B cell (primary cell): ENCODE data around the gene FAM53B. TPM values are rescaled to one million over a fixed set of nuclear protein-coding genes. Genes with fewer than 3 reads are reported as not detected.

Source experiments
- ATAC-seq: fragments of 200-7000 bp; cut with Tn5 transposase; one replicate; pipeline ENCODE4 v1.10.0; 2021; ENCODE audit warnings: low read depth, mild to moderate bottlenecking, moderate number of reproducible peaks, moderate library complexity
- CTCF ChIA-PET: fragments of 350-600 bp; sonication (Branson Sonifier 250); formaldehyde crosslinking; loops from one replicate; lab custom pipeline; 2021; ENCODE audit warnings: antibody characterized with exemption, inconsistent platforms; lab: Charles Lee
- POLR2A ChIA-PET: fragments of 350-600 bp; sonication (Branson Sonifier 250); formaldehyde crosslinking; loops from one replicate; lab custom pipeline; 2021; ENCODE audit warnings: antibody characterized with exemption; lab: Charles Lee
- DNase-seq: peaks from one replicate; pipeline ENCODE4 v3.0.0; 2013
- H2AFZ ChIP-seq: 2 replicates; pipeline ENCODE4 v1.6.1; 2012; ENCODE audit warnings: mild to moderate bottlenecking, low read depth, low read length; ENCODE audit not compliant: insufficient read depth, poor library complexity, severe bottlenecking
- H3K27ac ChIP-seq, 2 donors: 1 replicate in 1 of 2; 2 replicates in 1 of 2; pipeline ENCODE4 v1.5.1; 2012 to 2013; ENCODE audit warnings: low read length in 2 of 2, mild to moderate bottlenecking in 2 of 2, moderate library complexity in 1 of 2
- H3K27me3 ChIP-seq, 4 experiments: fragments of 200-600 bp in 1 of 4; sonication (generic) in 1 of 4; replicated peaks in 1 of 4; 1 replicate in 2 of 4; 2 replicates in 2 of 4; pipeline versions ENCODE4 v1.6.1 to v1.7.0; 2013 to 2016; ENCODE audit warnings: low read length in 3 of 4, mild to moderate bottlenecking in 2 of 4, mixed read lengths in 1 of 4, moderate library complexity in 1 of 4; ENCODE audit not compliant: insufficient read depth in 4 of 4, control insufficient read depth in 3 of 4; ENCODE audit errors: control extremely low read depth in 1 of 4
- H3K36me3 ChIP-seq, 2 experiments: replicated peaks in 1 of 2; 1 replicate in 1 of 2; 2 replicates in 1 of 2; pipeline versions ENCODE4 v1.6.1 to v1.7.1; 2013; ENCODE audit warnings: low read length in 1 of 2; ENCODE audit not compliant: insufficient read depth in 2 of 2, control insufficient read depth in 1 of 2; ENCODE audit errors: control extremely low read depth in 1 of 2, extremely low read depth in 1 of 2
- H3K4me1 ChIP-seq, 2 donors: fragments of 200-600 bp in 1 of 2; sonication (generic) in 1 of 2; 1 replicate in 1 of 2; 2 replicates in 1 of 2; pipeline versions ENCODE4 v1.5.1 to v1.6.1; 2013 to 2017; ENCODE audit warnings: low read length in 2 of 2; ENCODE audit not compliant: control insufficient read depth in 2 of 2, insufficient read depth in 2 of 2
- H3K4me2 ChIP-seq: replicated peaks from 2 replicates; pipeline ENCODE3; 2012; ENCODE audit warnings: mild to moderate bottlenecking, low read depth, low read length; ENCODE audit not compliant: poor library complexity, severe bottlenecking
- H3K4me3 ChIP-seq, 5 experiments: fragments of 200-600 bp in 1 of 5; sonication (generic) in 1 of 5; 1 replicate in 3 of 5; 2 replicates in 2 of 5; pipeline versions ENCODE4 v1.5.1 to v1.7.0; 2011 to 2016; ENCODE audit warnings: low read length in 4 of 5, mild to moderate bottlenecking in 4 of 5, low read depth in 2 of 5, control low read depth in 1 of 5, moderate library complexity in 1 of 5; ENCODE audit not compliant: insufficient read depth in 1 of 5; ENCODE audit errors: control extremely low read depth in 1 of 5, extremely low read depth in 1 of 5
- H3K79me2 ChIP-seq: fragments of 200-600 bp; sonication (generic); one replicate; pipeline ENCODE4 v1.6.0; 2016; ENCODE audit warnings: low read length; ENCODE audit not compliant: control insufficient read depth, insufficient read depth
- H3K9ac ChIP-seq: fragments of 200-600 bp; sonication (generic); 2 replicates; pipeline ENCODE4 v1.6.1; 2017; ENCODE audit warnings: mild to moderate bottlenecking, low read length, moderate library complexity
- H3K9me3 ChIP-seq, 3 donors: one replicate each; pipeline versions ENCODE4 v1.6.1 to v1.7.1; 2013; ENCODE audit warnings: low read length in 2 of 3; ENCODE audit not compliant: control insufficient read depth in 2 of 3, insufficient read depth in 1 of 3; ENCODE audit errors: control extremely low read depth in 1 of 3
- H4K20me1 ChIP-seq: 2 replicates; pipeline ENCODE4 v1.6.0; 2012; ENCODE audit warnings: mild to moderate bottlenecking, low read length; ENCODE audit not compliant: insufficient read depth, control insufficient read depth, poor library complexity, severe bottlenecking
- H3K27ac Mint-ChIP-seq: one replicate; pipeline ENCODE4 v1.8.0; 2021; ENCODE audit warnings: mixed read lengths
- H3K27me3 Mint-ChIP-seq: one replicate; pipeline ENCODE4 v1.8.0; 2021; ENCODE audit warnings: mixed read lengths
- H3K4me1 Mint-ChIP-seq: one replicate; pipeline ENCODE4 v1.8.0; 2021; ENCODE audit warnings: mixed read lengths
- H3K4me3 Mint-ChIP-seq: one replicate; pipeline ENCODE4 v1.8.0; 2021; ENCODE audit warnings: mixed read lengths
- H3K9me3 Mint-ChIP-seq: one replicate; pipeline ENCODE4 v1.8.0; 2022; ENCODE audit warnings: mixed read lengths; ENCODE audit not compliant: insufficient read depth
- CTCF ChIP-seq: fragments of 200-600 bp; IDR thresholded peaks from one replicate; pipeline ENCODE4 v1.8.0; 2022; ENCODE audit warnings: antibody characterized with exemption, mild to moderate bottlenecking
- EZH2 ChIP-seq: IDR thresholded peaks from 2 replicates; pipeline ENCODE4 v1.6.1; 2012; ENCODE audit warnings: borderline replicate concordance, low read depth, mild to moderate bottlenecking, moderate library complexity, low read length; ENCODE audit not compliant: insufficient read depth, poor library complexity, severe bottlenecking
- WGBS: methylation state at CpG from one replicate; pipeline ENCODE4 v1.1.5; 2013; ENCODE audit warnings: missing lambda C conversion rate; ENCODE audit not compliant: insufficient coverage; 5-methylcytosine and 5-hydroxymethylcytosine counted together
- intact Hi-C: fragments of 100-400 bp; cut with micrococcal nuclease; formaldehyde crosslinking; loops from one replicate; pipeline ENCODE4 v1.10.0; 2022
- polyA plus RNA-seq: library from polyadenylated mRNA; depleted of rRNA; stranded (reverse); fragments of >200 nt; gene quantifications from 2 replicates; pipeline ENCODE4 v1.2.3, GENCODE V29; 2012
- total RNA-seq, 2 donors: library from RNA; stranded (reverse); fragments of 120-200 nt in 1 of 2; gene quantifications; 1 replicate in 1 of 2; 2 replicates in 1 of 2; pipeline versions ENCODE4 v1.2.3 to v1.2.4, GENCODE V29; 2013 to 2022

FAM53B gene
- total and polyA plus RNA-seq, 2 donors (not counting 1 experiment from before 2014, with no cell fraction given), result 51.2 to 186 TPM

- Histone ChIP-seq H3K27ac (peak overlapping the region; percentile 80 to 98), H3K27me3 (no peaks in the 10 kb centered on the region), H3K9me3 (no peaks in the 10 kb centered on the region), H4K20me1 (peaks cover 66% of the 10 kb centered on the region), H3K4me1 (peaks cover 99 to 100% of the 10 kb centered on the region in 2 donors), H3K36me3 (peaks cover 0 to 26% of the 10 kb centered on the region in 2 experiments), H3K79me2 (peaks cover 100% of the 10 kb centered on the region), H3K4me2 (peak overlapping the region; percentile 90), H3K4me3 (peak overlapping the region in 2 of 5 experiments; percentile 13 to 39), H2AFZ (peak overlapping the region; percentile 14), H3K9ac (peak overlapping the region; percentile 45)
- intact Hi-C loops, result loop anchor here (2.0 kb wide), 1 partner anchor 14 kb away; no protein-coding TSS in a partner anchor
- 55% methylated on average over 9 of the region's 14 CpGs for WGBS
- ChIA-PET POLR2A (interaction anchor here (0.6 to 6.8 kb wide), 10 partner anchors 9 to 183 kb away, joined by 3 to 32 read pairs (median 5); no protein-coding TSS in a partner anchor), CTCF (interaction anchor here (1.0 to 19.2 kb wide), 11 partner anchors 6 to 203 kb away, joined by 3 to 353 read pairs (median 4); no protein-coding TSS in a partner anchor)
- DNase-seq (peak; percentile 61), ATAC-seq (peak; percentile 34)
- Mint-ChIP-seq H3K4me3 (peak overlapping the region; percentile 52), H3K9me3 (no peaks in the 10 kb centered on the region), H3K27ac (peak overlapping the region; percentile 79), H3K27me3 (no peaks in the 10 kb centered on the region), H3K4me1 (peaks cover 97% of the 10 kb centered on the region)
- no peak for TF ChIP-seq CTCF
- TF ChIP-seq EZH2, result no peak
Observed at GRCh38 chr10:124732931-124733570, 11.1 kb downstream of the FAM53B start.

DNA sequence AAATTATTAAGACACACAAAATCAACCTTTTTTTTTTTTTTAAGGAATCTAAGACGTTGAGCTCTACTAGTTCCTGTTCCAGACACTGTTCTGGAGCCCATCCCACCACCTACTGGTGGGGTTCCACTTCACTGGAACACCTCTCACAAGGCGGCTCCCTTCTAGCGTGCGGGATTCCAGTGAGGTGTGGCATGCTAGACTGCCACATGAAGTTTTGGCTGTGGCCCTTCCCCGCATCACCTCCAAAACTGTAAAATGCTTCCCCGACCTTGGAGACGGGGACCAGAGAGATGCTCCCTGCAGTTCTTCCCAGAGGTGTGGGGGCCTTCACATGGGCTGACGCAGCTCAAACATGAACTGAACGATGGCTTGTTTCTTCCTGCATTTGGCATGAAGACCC is 12.6 kb downstream of the FAM53B start:
- Histone ChIP-seq H3K9me3 (no peaks in the 10 kb centered on the region), H3K9ac (no peak overlapping the region), H3K27me3 (no peaks in the 10 kb centered on the region), H3K36me3 (peaks cover 0 to 26% of the 10 kb centered on the region in 2 experiments), H3K4me3 (no peak overlapping the region), H3K4me1 (peaks cover 96 to 98% of the 10 kb centered on the region in 2 donors), H3K27ac (peak overlapping the region; percentile 80 to 98), H4K20me1 (peaks cover 53% of the 10 kb centered on the region), H3K4me2 (peak overlapping the region; percentile 90), H3K79me2 (peaks cover 100% of the 10 kb centered on the region), H2AFZ (no peak overlapping the region)
- DNase-seq (no peak), ATAC-seq (no peak)
- Mint-ChIP-seq H3K27me3 (no peaks in the 10 kb centered on the region), H3K4me1 (peaks cover 96% of the 10 kb centered on the region), H3K4me3 (peak overlapping the region; percentile 45), H3K9me3 (no peaks in the 10 kb centered on the region), H3K27ac (peak overlapping the region; percentile 97)
- CTCF ChIA-PET, result interaction anchor here (1.0 to 19.2 kb wide), 4 partner anchors 8 to 197 kb away, joined by 3 to 353 read pairs (median 60); no protein-coding TSS in a partner anchor
- POLR2A ChIA-PET, result interaction anchor here (0.6 to 6.8 kb wide), 6 partner anchors 8 to 112 kb away, joined by 3 to 32 read pairs (median 3); no protein-coding TSS in a partner anchor
- intact Hi-C loops, result no loop called here
- WGBS, result 97% methylated on average over 4 of the region's 9 CpGs
- no peak for TF ChIP-seq EZH2
- no peak for TF ChIP-seq CTCF
